Endodermal cell (in vitro differentiated cells): ENCODE measurements around the gene ALOXE3. TPM values are rescaled to one million over a fixed set of nuclear protein-coding genes. Genes with fewer than 3 reads are reported as not detected.
A peak's percentile ranks its signal among the peaks of the same experiment; 100 is the strongest.

ENCODE experiments used
- DNase-seq: peaks from one replicate; pipeline ENCODE4 v3.0.0-alpha.2; 2017
- H3K27ac ChIP-seq: 2 replicates; pipeline ENCODE4 v1.5.1; 2013; ENCODE audit warnings: mild to moderate bottlenecking, low read depth, low read length, moderate library complexity
- H3K27me3 ChIP-seq: 2 replicates; pipeline ENCODE4 v1.6.1; 2013; ENCODE audit warnings: mild to moderate bottlenecking, low read length, moderate library complexity; ENCODE audit not compliant: insufficient read depth, control insufficient read depth, poor library complexity, severe bottlenecking
- H3K36me3 ChIP-seq: 2 replicates; pipeline ENCODE4 v1.7.0; 2013; ENCODE audit warnings: mild to moderate bottlenecking, low read length, moderate library complexity; ENCODE audit not compliant: control insufficient read depth, insufficient read depth
- H3K4me1 ChIP-seq: one replicate; pipeline ENCODE4 v1.7.0; 2013; ENCODE audit warnings: low read length; ENCODE audit not compliant: control insufficient read depth, insufficient read depth
- H3K4me3 ChIP-seq: 2 replicates; pipeline ENCODE4 v1.5.1; 2013; ENCODE audit warnings: mild to moderate bottlenecking, low read length, moderate library complexity
- H3K9ac ChIP-seq: 2 replicates; pipeline ENCODE4 v1.6.1; 2013; ENCODE audit warnings: mild to moderate bottlenecking, low read length, moderate library complexity; ENCODE audit not compliant: poor library complexity, severe bottlenecking; ENCODE audit errors: extremely low read depth
- H3K9me3 ChIP-seq: 2 replicates; pipeline ENCODE4 v1.6.1; 2013; ENCODE audit warnings: mild to moderate bottlenecking, low read length, moderate library complexity; ENCODE audit not compliant: control insufficient read depth
- H3K27ac Mint-ChIP-seq: 2 replicates; pipeline ENCODE4 v1.8.0; 2020; ENCODE audit warnings: mixed read lengths
- H3K27me3 Mint-ChIP-seq: 2 replicates; pipeline ENCODE4 v1.8.0; 2021; ENCODE audit warnings: mild to moderate bottlenecking, mixed read lengths; ENCODE audit not compliant: insufficient read depth
- H3K36me3 Mint-ChIP-seq: 2 replicates; pipeline ENCODE4 v1.8.0; 2020; ENCODE audit warnings: low read depth, mixed read lengths
- H3K4me1 Mint-ChIP-seq: 2 replicates; pipeline ENCODE4 v1.8.0; 2020; ENCODE audit warnings: mixed read lengths
- H3K4me3 Mint-ChIP-seq: 2 replicates; pipeline ENCODE4 v1.8.0; 2020; ENCODE audit warnings: mild to moderate bottlenecking, moderate library complexity, mixed read lengths
- H3K9me3 Mint-ChIP-seq: 2 replicates; pipeline ENCODE4 v1.8.0; 2020; ENCODE audit warnings: mild to moderate bottlenecking, mixed read lengths
- WGBS, 2 experiments: methylation state at CpG; one replicate each; pipeline versions ENCODE4 v1.1.5 to v1.1.7; 2013; ENCODE audit warnings: missing lambda C conversion rate in 2 of 2, mixed read lengths in 1 of 2; ENCODE audit not compliant: insufficient coverage in 1 of 2, insufficient read length in 1 of 2; 5-methylcytosine and 5-hydroxymethylcytosine counted together
- total RNA-seq, 2 donors: library from RNA; stranded (reverse); fragmentation: NEBNext Ultra II Directional in 1 of 2; extraction: Animal tissue kit (Norgen Biotek cat#: 25700) in 1 of 2; gene quantifications; 2 replicates in 1 of 2; 3 replicates in 1 of 2; pipeline ENCODE4 v1.2.1, GENCODE V29; 2021
- TF ChIP-seq, protein P1 (sequence below): fragments of 200-600 bp; sonication (generic); conservative IDR thresholded peaks from 2 replicates; pipeline ENCODE4 v1.5.0; 2021; ENCODE audit warnings: antibody characterized with exemption, mild to moderate bottlenecking

Gene ALOXE3
- total RNA-seq, 2 donors from 2014 or later = 0.13 to 0.49 TPM

DNA sequence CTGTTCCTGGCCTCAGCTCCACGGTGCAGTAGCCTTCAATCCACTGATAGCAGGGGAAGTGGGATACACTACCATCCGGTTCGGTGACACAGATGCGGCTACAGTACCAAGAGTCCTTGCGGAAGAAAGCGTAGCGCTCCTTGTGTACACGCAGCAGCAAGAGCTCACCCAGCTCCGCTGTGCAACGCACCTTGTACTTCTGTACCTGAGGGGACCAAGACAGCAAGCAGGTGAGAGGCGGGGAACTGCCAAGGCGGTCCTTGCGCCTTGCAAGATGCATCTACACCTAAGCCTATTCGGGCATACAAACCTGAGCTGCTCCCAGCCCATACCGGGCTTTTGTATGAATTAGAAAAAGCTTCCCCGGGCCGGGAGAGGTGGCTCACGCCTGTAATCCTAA is 1.5 kb downstream of the ALOXE3 start:
- Mint-ChIP-seq H3K4me3 (no peak overlapping the region), H3K27me3 (peaks cover 72% of the 10 kb centered on the region), H3K4me1 (peaks cover 11% of the 10 kb centered on the region), H3K36me3 (no peaks in the 10 kb centered on the region), H3K27ac (no peak overlapping the region), H3K9me3 (no peaks in the 10 kb centered on the region)
- no peak overlapping the region for H3K9ac ChIP-seq
- WGBS, 2 experiments = 79 to 82% methylated on average over 12 to 18 of the region's 18 CpGs
- H3K36me3 ChIP-seq = no peaks in the 10 kb centered on the region
- no peaks in the 10 kb centered on the region for H3K9me3 ChIP-seq
- H3K27me3 ChIP-seq = peaks cover 64% of the 10 kb centered on the region
- DNase-seq = no peak
- no peaks in the 10 kb centered on the region for H3K4me1 ChIP-seq
- no peak overlapping the region for H3K4me3 ChIP-seq
- no peak overlapping the region for H3K27ac ChIP-seq
- TF ChIP-seq, protein P1, sequence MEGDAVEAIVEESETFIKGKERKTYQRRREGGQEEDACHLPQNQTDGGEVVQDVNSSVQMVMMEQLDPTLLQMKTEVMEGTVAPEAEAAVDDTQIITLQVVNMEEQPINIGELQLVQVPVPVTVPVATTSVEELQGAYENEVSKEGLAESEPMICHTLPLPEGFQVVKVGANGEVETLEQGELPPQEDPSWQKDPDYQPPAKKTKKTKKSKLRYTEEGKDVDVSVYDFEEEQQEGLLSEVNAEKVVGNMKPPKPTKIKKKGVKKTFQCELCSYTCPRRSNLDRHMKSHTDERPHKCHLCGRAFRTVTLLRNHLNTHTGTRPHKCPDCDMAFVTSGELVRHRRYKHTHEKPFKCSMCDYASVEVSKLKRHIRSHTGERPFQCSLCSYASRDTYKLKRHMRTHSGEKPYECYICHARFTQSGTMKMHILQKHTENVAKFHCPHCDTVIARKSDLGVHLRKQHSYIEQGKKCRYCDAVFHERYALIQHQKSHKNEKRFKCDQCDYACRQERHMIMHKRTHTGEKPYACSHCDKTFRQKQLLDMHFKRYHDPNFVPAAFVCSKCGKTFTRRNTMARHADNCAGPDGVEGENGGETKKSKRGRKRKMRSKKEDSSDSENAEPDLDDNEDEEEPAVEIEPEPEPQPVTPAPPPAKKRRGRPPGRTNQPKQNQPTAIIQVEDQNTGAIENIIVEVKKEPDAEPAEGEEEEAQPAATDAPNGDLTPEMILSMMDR = no peak

DNA sequence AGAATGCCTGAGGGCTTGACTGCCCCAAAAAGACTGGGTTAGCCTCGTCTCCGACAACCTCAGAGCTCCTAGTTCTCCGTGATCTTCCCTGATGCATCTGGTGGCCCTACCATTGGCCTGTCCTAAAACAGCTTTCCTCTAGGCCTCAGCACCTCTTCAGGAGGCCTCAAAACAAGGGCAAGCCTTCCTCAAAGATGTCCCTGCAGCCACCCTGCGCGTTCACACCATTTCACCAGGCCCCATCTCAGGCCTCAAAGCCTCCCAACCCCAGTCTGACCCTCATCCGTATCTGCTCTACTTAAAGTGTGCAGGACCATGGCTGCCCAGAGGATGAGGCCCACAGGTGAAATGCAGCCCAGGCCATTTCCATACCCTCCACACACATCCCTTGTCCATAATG is 7.4 kb downstream of the ALOXE3 start:
- Mint-ChIP-seq H3K27ac (no peak overlapping the region), H3K4me3 (peak overlapping the region; percentile 56), H3K9me3 (no peaks in the 10 kb centered on the region), H3K27me3 (peaks cover 92% of the 10 kb centered on the region), H3K36me3 (no peaks in the 10 kb centered on the region), H3K4me1 (peaks cover 2% of the 10 kb centered on the region)
- TF ChIP-seq, protein P1 = no peak
- Histone ChIP-seq H3K9me3 (no peaks in the 10 kb centered on the region), H3K4me3 (no peak overlapping the region), H3K27ac (no peak overlapping the region), H3K27me3 (peaks cover 84% of the 10 kb centered on the region), H3K36me3 (no peaks in the 10 kb centered on the region), H3K4me1 (no peaks in the 10 kb centered on the region), H3K9ac (no peak overlapping the region)
- DNase-seq = no peak
- WGBS, 2 experiments = 92 to 93% methylated on average over 6 of the region's 6 CpGs

DNA sequence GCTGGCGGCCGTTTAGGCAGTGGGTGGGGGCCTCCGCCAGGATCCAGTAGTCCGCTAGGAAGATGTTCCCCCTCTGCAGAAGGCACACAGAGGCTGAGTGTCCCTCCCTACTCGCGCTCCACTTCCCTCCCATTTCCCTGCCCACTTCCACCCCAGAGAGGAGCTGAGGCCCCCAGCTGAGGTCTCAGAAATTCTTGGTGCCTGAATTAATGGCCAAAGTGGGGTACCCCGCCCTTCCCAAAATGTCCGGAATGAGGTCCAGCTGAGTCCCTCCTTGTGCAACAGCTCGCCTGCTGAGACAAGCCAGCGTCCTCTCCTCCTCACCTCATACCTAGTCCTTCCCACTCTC is 7.9 kb downstream of the ALOXE3 start:
- Histone ChIP-seq H3K36me3 (no peaks in the 10 kb centered on the region), H3K4me1 (no peaks in the 10 kb centered on the region), H3K9ac (no peak overlapping the region), H3K27ac (no peak overlapping the region), H3K27me3 (peaks cover 79% of the 10 kb centered on the region), H3K4me3 (peak overlapping the region; percentile 76), H3K9me3 (no peaks in the 10 kb centered on the region)
- peaks cover 88% of the 10 kb centered on the region for H3K27me3 Mint-ChIP-seq
- H3K27ac Mint-ChIP-seq = no peak overlapping the region
- 31% methylated on average over 10 of the region's 10 CpGs; no CpG with 5 or more reads in 1 of the 2 experiments for WGBS, 2 experiments
- H3K4me1 Mint-ChIP-seq = peaks cover 2% of the 10 kb centered on the region
- H3K36me3 Mint-ChIP-seq = no peaks in the 10 kb centered on the region
- H3K9me3 Mint-ChIP-seq = no peaks in the 10 kb centered on the region
- no peak for DNase-seq
- peak overlapping the region; percentile 56 for H3K4me3 Mint-ChIP-seq
- TF ChIP-seq, protein P1 = no peak
